Lower leg skin (tissue), 4 donors: Measurements from ENCODE around the gene MGST3. TPM values are rescaled to one million over a fixed set of nuclear protein-coding genes. Genes with fewer than 3 reads are reported as not detected.
"Not testable (repeated sequence)": the region's sequence is repeated elsewhere in the genome, so short reads cannot be mapped to it uniquely, and the experiment has no call there.

ENCODE experiments used
- DNase-seq, 2 donors: peaks; one replicate each; pipeline ENCODE4 v3.0.0-alpha.2; 2019; ENCODE audit warnings: low spot score in 2 of 2
- H3K4me3 ChIP-seq: fragments of 200-600 bp; sonication (generic); 2 replicates; pipeline ENCODE4 v1.5.1; 2017; ENCODE audit warnings: mild to moderate bottlenecking, low read depth; ENCODE audit not compliant: poor library complexity, severe bottlenecking
- POLR2A ChIP-seq, 2 donors: fragments of 450-650 bp; IDR thresholded peaks; one replicate each; pipeline ENCODE4 v1.6.1; 2016 to 2017; ENCODE audit warnings: antibody characterized with exemption in 2 of 2, mild to moderate bottlenecking in 1 of 2, moderate library complexity in 1 of 2
- WGBS, 2 donors: methylation state at CpG; one replicate each; pipeline ENCODE4 v1.1.5; 2018; 5-methylcytosine and 5-hydroxymethylcytosine counted together
- intact Hi-C: fragments of 100-400 bp; cut with DNase I; formaldehyde crosslinking; loops from one replicate; pipeline ENCODE4 v1.15.0; 2023; ENCODE audit warnings: low total_unique reads
- total RNA-seq, 4 donors: library from RNA; depleted of rRNA; stranded (reverse); fragments of >200 nt; gene quantifications; one replicate each; pipeline ENCODE4 v1.1.0, GENCODE V29; 2016
- TF ChIP-seq, protein P1 (sequence below), 3 donors: fragments of 450-650 bp; IDR thresholded peaks; one replicate each; pipeline ENCODE4 v1.5.1; 2016; ENCODE audit warnings: antibody characterized with exemption in 3 of 3, mild to moderate bottlenecking in 3 of 3, moderate library complexity in 2 of 3

MGST3 gene
- total RNA-seq, 4 donors from 2014 or later: 65.8 to 154 (median 97.6) TPM

DNA sequence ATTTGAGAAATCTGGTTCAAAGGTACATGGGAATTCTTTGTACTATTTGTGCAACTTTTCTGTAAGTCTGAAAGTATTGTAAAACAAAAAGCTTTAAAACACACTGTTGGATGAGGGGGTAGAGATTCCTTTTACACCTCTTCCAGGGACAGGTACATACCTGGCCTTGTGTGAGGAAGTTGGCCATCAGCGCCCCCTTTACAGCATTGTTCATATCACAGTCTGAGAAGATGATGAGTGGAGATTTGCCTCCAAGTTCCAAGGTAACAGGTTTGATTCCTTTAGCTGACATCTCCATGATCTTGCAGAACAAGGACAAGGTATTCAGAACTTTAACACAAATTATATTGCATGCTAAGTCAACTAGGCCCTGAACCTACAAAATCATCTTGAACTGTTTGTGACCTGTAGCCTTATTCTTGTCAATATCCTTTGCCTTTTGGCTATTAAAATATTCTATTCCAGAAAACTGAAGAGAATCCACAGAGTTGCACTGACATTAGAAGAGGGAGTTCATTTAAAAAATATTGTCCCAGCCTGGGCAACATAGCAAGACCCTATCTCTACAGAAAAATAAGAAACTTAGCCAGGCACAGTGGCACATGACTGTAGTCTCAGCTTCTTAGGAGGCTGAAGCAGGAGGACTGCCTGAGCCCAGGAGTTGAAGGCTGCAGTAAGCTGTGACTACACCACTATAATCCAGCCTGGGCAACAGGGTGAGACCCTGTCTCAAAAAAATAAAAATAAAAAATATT is 48.4 kb downstream of the MGST3 start:
- H3K4me3 ChIP-seq: no peak overlapping the region

DNA sequence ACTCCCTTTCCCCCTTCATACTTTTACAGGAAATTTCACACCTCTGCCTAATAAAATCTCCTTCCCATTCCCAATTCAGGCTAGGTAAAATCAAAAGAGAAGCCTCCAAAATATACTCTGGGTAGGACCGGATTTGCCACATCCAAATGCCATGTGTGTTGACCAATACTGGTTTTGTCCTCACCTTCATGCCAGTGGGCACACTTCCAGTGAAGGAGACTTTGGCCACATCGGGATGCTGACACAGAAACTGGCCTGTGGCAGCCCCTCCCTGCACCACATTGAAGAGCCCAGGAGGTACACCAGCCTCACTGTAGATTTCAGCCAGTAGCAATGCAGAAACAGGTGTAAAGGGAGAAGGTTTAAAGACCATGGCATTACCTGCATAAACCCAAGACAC is 49.3 kb downstream of the MGST3 start:
- TF ChIP-seq, protein P1, sequence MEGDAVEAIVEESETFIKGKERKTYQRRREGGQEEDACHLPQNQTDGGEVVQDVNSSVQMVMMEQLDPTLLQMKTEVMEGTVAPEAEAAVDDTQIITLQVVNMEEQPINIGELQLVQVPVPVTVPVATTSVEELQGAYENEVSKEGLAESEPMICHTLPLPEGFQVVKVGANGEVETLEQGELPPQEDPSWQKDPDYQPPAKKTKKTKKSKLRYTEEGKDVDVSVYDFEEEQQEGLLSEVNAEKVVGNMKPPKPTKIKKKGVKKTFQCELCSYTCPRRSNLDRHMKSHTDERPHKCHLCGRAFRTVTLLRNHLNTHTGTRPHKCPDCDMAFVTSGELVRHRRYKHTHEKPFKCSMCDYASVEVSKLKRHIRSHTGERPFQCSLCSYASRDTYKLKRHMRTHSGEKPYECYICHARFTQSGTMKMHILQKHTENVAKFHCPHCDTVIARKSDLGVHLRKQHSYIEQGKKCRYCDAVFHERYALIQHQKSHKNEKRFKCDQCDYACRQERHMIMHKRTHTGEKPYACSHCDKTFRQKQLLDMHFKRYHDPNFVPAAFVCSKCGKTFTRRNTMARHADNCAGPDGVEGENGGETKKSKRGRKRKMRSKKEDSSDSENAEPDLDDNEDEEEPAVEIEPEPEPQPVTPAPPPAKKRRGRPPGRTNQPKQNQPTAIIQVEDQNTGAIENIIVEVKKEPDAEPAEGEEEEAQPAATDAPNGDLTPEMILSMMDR (IDR thresholded peaks at IDR 0.05): no peak
- no peak for TF ChIP-seq POLR2A (IDR thresholded peaks at IDR 0.05)
- intact Hi-C loops: no loop called here
- DNase-seq: no peak
- no peak overlapping the region for H3K4me3 ChIP-seq
- WGBS, 2 donors: 89 to 93% methylated on average over 2 of the region's 2 CpGs

More for the DNA sequence above, 48.4 kb downstream of the MGST3 start:
- no peak for TF ChIP-seq POLR2A (IDR thresholded peaks at IDR 0.05)
- TF ChIP-seq, protein P1 (IDR thresholded peaks at IDR 0.05): no peak
- 95 to 96% methylated on average over 1 of the region's 1 CpG for WGBS, 2 donors
- no peak for DNase-seq
- intact Hi-C loops: no loop called here

DNA sequence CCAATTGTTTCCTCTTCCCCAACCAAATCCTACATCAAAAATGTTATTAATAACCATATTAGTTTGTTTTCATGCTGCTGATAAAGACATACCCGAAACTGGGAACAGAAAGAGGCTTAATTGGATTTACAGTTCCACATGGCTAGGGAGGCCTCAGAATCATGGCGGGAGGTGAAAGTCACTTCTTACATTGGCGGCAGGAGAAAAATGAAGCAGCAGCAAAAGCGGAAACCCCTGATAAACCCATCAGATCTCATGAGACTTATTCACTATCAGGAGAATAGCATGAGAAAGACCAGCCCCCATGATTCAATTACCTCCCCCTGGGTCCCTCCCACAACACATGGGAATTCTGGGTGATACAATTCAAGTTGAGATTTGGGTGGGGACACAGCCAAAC is 49.7 kb downstream of the MGST3 start:
- 98 to 99% methylated on average over 4 of the region's 4 CpGs for WGBS, 2 donors
- intact Hi-C loops, DNase-seq, H3K4me3 ChIP-seq: not testable (repeated sequence)

DNA sequence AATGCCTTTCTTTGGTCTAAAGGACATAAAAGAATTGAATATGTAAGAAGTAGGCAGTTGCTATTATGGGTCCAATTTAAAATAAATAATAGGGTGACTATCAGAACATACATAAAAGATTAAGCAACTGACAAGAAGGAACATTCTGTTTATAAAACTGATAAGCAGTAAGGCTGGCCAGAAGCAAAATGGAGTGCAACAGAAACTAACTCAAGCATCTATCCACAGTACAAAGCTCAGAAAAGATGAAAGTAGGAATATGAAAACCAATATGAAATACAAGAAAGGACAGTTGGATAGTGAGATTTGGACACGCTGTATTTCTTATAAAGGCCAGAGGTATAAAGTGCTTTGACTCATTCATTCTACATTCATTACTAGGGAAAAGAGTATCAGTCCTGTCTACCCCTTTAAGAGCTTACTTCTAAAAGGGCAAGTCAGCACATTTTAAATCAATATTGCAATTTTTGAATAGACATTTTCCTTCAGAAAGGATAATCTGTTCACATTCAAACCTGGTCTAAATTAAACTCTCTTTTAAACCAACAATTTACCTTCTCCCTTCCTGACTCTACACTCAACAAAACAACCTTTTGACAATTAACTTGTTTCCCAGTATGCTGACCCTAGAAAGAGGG is 52.9 kb downstream of the MGST3 start:
- H3K4me3 ChIP-seq: no peak overlapping the region
- intact Hi-C loops: no loop called here
- TF ChIP-seq POLR2A (IDR thresholded peaks at IDR 0.05): no peak
- TF ChIP-seq, protein P1 (IDR thresholded peaks at IDR 0.05): no peak
- 0 to 98% methylated on average over 1 of the region's 1 CpG for WGBS, 2 donors
- no peak for DNase-seq

DNA sequence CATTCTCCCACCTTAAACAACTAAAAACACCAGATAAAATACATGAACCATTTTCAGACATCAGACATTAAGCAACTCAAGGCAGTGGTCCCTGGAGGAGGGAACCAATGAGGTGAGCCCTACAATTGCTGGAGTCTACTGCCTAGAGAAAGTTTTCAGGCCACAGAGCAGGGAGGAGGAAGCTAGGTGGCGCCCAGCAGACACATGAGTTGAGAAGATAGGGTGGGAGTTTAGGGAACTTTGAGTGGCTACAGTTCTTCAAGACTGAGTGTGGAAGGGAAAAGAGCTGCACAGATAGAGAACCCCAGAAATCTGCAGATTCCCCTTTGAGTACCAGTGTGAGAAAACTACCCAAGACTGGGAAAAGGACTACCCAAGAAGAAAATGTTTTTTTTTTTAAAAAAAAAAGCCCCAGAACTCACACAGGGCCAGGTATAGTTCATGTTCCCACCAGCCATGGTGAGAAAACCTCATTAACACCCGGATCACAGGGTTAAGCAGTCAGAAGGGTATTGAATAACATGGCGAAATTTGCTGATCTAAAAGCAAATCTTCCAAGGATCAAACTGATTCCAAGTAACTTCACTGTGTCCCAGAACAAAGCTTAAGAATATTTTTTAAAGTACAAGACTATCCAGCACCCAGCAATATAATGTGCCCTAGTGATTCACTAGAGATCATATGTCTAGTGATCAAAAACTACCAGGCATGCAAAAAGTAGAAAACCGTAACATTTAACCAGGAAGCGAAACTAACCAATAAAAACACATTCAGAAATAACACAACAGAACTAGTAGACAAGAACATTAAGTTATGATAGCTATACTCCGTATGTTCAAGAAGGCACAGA is 55.3 kb downstream of the MGST3 start:
- no peak overlapping the region for H3K4me3 ChIP-seq
- TF ChIP-seq, protein P1 (IDR thresholded peaks at IDR 0.05): no peak
- no peak for TF ChIP-seq POLR2A (IDR thresholded peaks at IDR 0.05)
- intact Hi-C loops: no loop called here
- DNase-seq: no peak
- WGBS, 2 donors: 93 to 96% methylated on average over 6 of the region's 6 CpGs

DNA sequence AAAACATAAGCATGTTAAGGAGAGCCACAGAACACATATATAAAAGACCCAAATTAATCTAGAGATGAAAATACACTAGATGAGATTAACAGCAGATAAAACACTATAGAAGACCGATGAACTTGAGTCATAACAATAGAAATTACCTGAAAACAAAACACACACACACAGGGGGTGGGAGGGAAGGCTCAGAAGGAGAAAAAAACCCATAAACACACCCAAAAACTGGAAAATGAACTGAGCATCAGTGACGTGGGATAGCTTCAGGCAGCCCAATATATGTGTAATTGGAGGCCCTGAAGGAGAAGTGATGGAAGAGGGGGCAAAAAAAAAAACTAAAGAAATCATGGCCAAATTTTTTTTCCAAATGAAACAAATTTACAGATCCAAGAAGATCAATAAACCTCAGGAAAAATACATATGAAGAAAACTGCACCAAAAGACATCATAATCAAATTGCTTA is 56.0 kb downstream of the MGST3 start:
- intact Hi-C loops: no loop called here
- no peak overlapping the region for H3K4me3 ChIP-seq
- DNase-seq: no peak
- WGBS, 2 donors: 87 to 94% methylated on average over 2 of the region's 2 CpGs
- TF ChIP-seq POLR2A (IDR thresholded peaks at IDR 0.05): no peak
- TF ChIP-seq, protein P1 (IDR thresholded peaks at IDR 0.05): no peak
